Measurements from ENCODE around the gene AFP.
"Not testable (repeated sequence)": the region's sequence is repeated elsewhere in the genome, so short reads cannot be mapped to it uniquely, and the experiment has no call there.

The AFP gene

DNA sequence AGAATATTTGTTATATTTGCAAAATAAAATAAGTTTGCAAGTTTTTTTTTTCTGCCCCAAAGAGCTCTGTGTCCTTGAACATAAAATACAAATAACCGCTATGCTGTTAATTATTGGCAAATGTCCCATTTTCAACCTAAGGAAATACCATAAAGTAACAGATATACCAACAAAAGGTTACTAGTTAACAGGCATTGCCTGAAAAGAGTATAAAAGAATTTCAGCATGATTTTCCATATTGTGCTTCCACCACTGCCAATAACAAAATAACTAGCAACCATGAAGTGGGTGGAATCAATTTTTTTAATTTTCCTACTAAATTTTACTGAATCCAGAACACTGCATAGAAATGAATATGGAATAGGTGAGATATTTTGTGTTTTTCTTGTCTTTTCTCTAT is at the start of gene AFP:
TSS of gene AFP (plus strand) at position 238 of the 400 bp plus-strand sequence. CDS start at position 280, 42 bp downstream.
- no peak for FAIRE-seq

GRCh38 chr4:73387552-73387951 is 48.5 kb upstream of the AFP start:
- no peak for FAIRE-seq

DNA sequence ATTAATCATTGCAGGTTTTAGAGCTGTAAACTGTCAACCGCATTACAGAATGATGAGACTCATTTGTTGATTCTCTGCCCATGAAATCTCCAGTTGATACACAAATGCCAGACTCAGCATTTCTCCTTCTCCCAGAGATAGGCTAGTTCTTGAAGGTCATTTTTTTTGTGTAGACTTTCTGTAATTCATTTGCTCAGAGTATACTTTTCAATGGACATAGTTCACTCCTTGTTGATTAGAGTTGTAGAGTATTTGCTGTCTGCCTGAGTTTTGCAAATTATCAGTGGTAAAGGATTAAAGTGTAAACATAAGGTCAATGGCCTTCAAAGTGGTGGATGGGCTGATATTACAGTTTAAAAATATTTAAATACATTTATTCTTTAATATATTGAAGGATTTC is 47.1 kb upstream of the AFP start:
- FAIRE-seq = no peak

DNA sequence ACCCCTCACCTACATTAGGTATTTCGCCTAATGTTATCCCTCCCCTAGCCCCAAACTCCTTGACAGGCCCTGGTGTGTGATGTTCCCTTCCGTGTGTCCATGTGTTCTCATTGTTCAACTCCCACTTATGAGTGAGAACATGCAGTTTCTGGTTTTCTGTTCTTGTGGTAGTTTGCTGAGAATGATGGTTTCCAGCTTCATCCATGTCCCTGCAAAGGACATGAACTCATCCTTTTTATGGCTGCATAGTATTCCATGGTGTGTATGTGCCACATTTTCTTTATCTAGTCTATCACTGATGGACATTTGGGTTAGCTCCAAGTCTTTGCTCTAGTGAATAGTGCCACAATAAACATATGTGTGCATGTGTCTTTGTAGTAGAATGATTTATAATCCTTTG is 46.4 kb upstream of the AFP start:
- FAIRE-seq = not testable (repeated sequence)

GRCh38 chr4:73391774-73392173 is 44.2 kb upstream of the AFP start:
- no peak for FAIRE-seq

DNA sequence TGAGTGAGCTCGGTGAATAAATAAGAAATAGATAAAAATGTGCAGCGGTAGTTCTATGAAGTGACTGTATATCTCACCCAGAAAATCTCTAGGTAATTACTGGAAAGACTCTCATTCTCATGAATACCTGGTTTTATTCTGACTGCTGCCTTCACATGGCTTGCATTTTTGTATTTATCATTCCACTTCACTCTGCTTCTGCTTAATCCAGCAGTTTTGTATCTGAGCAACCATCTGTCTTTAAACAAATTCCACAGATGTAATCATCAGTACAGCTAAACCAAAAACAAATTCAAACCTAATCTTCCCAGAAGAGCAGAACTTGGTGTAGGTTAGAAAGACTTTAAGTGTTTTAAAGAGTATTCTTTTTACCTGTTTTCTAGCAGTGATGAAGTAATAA is 43.1 kb upstream of the AFP start:
- FAIRE-seq = no peak

DNA sequence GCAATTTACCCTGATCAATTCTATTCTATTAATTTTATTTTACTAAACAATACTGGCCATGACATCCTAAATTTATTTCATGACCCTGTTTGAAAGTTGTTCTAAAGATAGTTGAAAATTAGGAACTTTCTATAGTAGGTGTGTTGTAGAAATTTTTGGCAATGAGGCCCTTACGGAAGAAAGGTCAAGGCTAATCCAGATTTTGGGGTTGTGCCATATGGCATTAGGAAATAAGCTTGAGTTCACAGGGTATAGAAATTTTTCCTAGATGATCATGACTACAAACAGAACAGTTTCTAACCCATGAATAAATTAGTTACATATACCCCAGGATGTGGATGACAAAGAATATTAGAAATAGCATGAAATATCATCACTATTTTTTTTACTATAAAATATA is 39.7 kb upstream of the AFP start:
- no peak for FAIRE-seq

GRCh38 chr4:73396993-73397972 is 38.7 kb upstream of the AFP start:
- FAIRE-seq = no peak

- FAIRE-seq = no peak
Observed at GRCh38 chr4:73401412-73401811, 34.6 kb upstream of the AFP start.

DNA sequence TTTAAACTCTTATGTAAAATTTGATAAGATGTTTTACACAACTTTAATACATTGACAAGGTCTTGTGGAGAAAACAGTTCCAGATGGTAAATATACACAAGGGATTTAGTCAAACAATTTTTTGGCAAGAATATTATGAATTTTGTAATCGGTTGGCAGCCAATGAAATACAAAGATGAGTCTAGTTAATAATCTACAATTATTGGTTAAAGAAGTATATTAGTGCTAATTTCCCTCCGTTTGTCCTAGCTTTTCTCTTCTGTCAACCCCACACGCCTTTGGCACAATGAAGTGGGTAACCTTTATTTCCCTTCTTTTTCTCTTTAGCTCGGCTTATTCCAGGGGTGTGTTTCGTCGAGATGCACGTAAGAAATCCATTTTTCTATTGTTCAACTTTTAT is 32.0 kb upstream of the AFP start, which contains the start of gene ALB:
TSS of gene ALB (plus strand) at position 246 of the 400 bp plus-strand sequence. CDS start at position 287, 41 bp downstream.
- FAIRE-seq = no peak

- no peak for FAIRE-seq
Observed at GRCh38 chr4:73404457-73404856, 31.6 kb upstream of the AFP start.

- FAIRE-seq = no peak
Observed at GRCh38 chr4:73405138-73405537, 30.9 kb upstream of the AFP start.

DNA sequence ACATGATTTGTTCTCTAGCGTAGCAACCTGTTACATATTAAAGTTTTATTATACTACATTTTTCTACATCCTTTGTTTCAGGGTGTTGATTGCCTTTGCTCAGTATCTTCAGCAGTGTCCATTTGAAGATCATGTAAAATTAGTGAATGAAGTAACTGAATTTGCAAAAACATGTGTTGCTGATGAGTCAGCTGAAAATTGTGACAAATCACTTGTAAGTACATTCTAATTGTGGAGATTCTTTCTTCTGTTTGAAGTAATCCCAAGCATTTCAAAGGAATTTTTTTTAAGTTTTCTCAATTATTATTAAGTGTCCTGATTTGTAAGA is 29.5 kb upstream of the AFP start:
- no peak for FAIRE-seq

DNA sequence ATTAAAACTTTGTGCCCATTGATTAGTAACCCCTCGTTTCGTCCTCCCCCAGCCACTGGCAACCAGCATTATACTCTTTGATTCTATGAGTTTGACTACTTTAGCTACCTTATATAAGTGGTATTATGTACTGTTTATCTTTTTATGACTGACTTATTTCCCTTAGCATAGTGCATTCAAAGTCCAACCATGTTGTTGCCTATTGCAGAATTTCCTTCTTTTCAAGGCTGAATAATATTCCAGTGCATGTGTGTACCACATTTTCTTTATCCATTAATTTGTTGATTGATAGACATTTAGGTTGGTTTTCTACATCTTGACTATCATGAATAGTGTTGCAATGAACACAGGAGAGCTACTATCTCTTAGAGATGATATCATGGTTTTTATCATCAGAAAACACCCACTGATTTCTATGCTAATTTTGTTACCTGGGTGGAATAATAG is 28.8 kb upstream of the AFP start:
- FAIRE-seq = no peak

- FAIRE-seq = no peak
Observed at GRCh38 chr4:73408181-73408867, 27.7 kb upstream of the AFP start.

DNA sequence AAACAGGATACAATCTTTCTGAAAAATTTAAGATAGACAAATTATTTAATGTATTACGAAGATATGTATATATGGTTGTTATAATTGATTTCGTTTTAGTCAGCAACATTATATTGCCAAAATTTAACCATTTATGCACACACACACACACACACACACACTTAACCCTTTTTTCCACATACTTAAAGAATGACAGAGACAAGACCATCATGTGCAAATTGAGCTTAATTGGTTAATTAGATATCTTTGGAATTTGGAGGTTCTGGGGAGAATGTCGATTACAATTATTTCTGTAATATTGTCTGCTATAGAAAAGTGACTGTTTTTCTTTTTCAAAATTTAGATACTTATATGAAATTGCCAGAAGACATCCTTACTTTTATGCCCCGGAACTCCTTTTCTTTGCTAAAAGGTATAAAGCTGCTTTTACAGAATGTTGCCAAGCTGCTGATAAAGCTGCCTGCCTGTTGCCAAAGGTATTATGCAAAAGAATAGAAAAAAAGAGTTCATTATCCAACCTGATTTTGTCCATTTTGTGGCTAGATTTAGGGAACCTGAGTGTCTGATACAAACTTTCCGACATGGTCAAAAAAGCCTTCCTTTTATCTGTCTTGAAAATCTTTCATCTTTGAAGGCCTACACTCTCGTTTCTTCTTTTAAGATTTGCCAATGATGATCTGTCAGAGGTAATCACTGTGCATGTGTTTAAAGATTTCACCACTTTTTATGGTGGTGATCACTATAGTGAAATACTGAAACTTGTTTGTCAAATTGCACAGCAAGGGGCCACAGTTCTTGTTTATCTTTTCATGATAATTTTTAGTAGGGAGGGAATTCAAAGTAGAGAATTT is 26.8 kb upstream of the AFP start:
- FAIRE-seq = no peak

GRCh38 chr4:73409978-73410548 is 26.0 kb upstream of the AFP start:
- FAIRE-seq = no peak

DNA sequence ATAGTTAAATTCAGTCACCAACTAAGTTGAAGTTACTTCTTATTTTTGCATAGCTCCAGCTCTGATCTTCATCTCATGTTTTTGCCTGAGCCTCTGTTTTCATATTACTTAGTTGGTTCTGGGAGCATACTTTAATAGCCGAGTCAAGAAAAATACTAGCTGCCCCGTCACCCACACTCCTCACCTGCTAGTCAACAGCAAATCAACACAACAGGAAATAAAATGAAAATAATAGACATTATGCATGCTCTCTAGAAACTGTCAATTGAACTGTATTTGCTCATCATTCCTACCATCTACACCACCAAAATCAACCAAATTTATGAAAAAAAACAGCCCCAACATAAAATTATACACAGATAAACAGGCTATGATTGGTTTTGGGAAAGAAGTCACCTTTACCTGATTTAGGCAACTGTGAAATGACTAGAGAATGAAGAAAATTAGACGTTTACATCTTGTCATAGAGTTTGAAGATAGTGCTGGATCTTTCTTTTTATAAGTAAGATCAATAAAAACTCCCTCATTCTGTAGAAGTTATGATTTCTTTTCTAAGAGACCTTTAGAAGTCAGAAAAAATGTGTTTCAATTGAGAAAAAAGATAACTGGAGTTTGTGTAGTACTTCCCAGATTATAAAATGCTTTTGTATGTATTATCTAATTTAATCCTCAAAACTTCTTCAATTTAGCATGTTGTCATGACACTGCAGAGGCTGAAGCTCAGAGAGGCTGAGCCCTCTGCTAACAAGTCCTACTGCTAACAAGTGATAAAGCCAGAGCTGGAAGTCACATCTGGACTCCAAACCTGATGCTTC is 24.9 kb upstream of the AFP start:
- no peak for FAIRE-seq

- FAIRE-seq = no peak
Observed at GRCh38 chr4:73411731-73412414, 24.1 kb upstream of the AFP start.

- FAIRE-seq = no peak
Observed at GRCh38 chr4:73413294-73413755, 22.7 kb upstream of the AFP start.

DNA sequence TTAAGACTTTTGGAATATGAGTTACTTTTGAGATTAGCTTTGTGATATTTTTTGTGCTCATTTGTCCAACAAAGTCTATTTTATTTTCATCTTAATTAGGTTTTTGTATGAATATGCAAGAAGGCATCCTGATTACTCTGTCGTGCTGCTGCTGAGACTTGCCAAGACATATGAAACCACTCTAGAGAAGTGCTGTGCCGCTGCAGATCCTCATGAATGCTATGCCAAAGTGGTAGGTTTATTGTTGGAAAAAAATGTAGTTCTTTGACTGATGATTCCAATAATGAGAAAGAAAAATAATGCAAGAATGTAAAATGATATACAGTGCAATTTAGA is 21.1 kb upstream of the AFP start:
- FAIRE-seq = no peak

All from TTC549 (cell line).